Adrenal gland (tissue), 5 donors: ENCODE data around the gene OTUD6A.
A peak's percentile ranks its signal among the peaks of the same experiment; 100 is the strongest.

Source experiments
- CTCF ChIP-seq, 6 experiments: fragments of 450-650 bp in 4 of 6; fragments of 200-600 bp in 2 of 6; sonication (generic) in 1 of 6; IDR thresholded peaks; 1 replicate in 5 of 6; 2 replicates in 1 of 6; pipeline versions ENCODE4 v1.5.1 to v1.8.0; 2016 to 2021; ENCODE audit warnings: antibody characterized with exemption in 6 of 6, mild to moderate bottlenecking in 2 of 6, moderate library complexity in 1 of 6
- POLR2A ChIP-seq, 2 donors: fragments of 450-650 bp; IDR thresholded peaks; one replicate each; pipeline ENCODE4 v1.6.1; 2017; ENCODE audit warnings: antibody characterized with exemption in 2 of 2, mild to moderate bottlenecking in 2 of 2, moderate library complexity in 1 of 2
- donor health status: DM: no; HTN: no; CAD: no.

DNA sequence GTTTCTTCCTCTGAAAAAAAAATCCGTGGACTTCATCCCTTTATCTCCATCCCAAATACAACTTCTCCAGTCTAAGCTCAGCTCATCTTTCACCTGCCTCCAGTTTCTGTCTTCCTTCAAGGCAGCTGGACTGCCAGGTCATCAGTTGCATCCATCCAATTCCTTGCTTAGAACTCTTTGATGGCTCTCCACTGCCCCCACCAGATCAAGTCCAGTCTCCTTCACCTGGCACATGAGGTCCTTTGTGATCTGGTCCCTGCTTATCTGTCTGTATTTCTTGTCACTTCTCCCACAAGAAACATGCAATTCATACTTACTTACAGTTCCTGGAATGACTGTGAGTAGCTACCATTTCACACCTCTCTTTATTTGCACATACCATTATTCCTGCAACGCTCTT is 33.8 kb downstream of the OTUD6A start:
- TF ChIP-seq CTCF (IDR thresholded peaks at IDR 0.05) (peak in 1 of 6 experiments; percentile 9), POLR2A (IDR thresholded peaks at IDR 0.05) (no peak)
